HCT116 (cell line): ENCODE data around the gene ABTB2. TPM values are rescaled to one million over a fixed set of nuclear protein-coding genes. Genes with fewer than 3 reads are reported as not detected.

ENCODE experiments used
- ATAC-seq: fragments of 200-7000 bp; cut with Tn5 transposase; 2 replicates; pipeline ENCODE4 v1.9.1; 2020; ENCODE audit warnings: mild to moderate bottlenecking, moderate library complexity
- BruUV-seq: library from RNA; stranded (reverse); fragments of 400-500 nt; replicated peaks from 2 replicates; lab custom pipeline; 2021; lab: Mats Ljungman, UMichigan
- CTCF ChIA-PET: fragments of 300-600 bp; sonication (Branson Sonifier 250); formaldehyde crosslinking; loops from one replicate; lab custom pipeline; 2021; ENCODE audit warnings: antibody characterized with exemption; lab: Charles Lee
- POLR2A ChIA-PET: fragments of 300-600, 350-600 bp; sonication (Branson Sonifier 250); formaldehyde crosslinking; loops from one replicate; lab custom pipeline; 2021; ENCODE audit warnings: antibody characterized with exemption; lab: Charles Lee
- RAD21 ChIA-PET, 2 experiments: fragments of 300-600 bp; sonication (Branson Sonifier 250); formaldehyde crosslinking; loops; one replicate each; lab custom pipeline; 2023; ENCODE audit warnings: low total read pairs in 2 of 2; ENCODE audit not compliant: uncharacterized antibody in 2 of 2, unreplicated experiment in 2 of 2, low non-redundant PET in 1 of 2; lab: Charles Lee
- DNase-seq: peaks from one replicate; pipeline ENCODE4 v3.0.0-alpha.2; 2010; ENCODE audit warnings: low read depth, low spot score
- H2AFZ ChIP-seq: fragments of 200-600 bp; shearing (Covaris generic), sonication (generic); 2 replicates; pipeline ENCODE4 v1.6.1; 2017; ENCODE audit warnings: low read depth, mixed run types, mixed read lengths, antibody characterized with exemption, low read length; ENCODE audit not compliant: poor library complexity, severe bottlenecking
- H3K27ac ChIP-seq: 2 replicates; pipeline ENCODE4 v1.5.1; 2012; ENCODE audit warnings: low read depth, low read length
- H3K27me3 ChIP-seq: fragments of 200-600 bp; sonication (generic); 2 replicates; pipeline ENCODE4 v1.6.1; 2016; ENCODE audit warnings: mixed run types, low read length, mixed read lengths; ENCODE audit not compliant: insufficient read depth
- H3K36me3 ChIP-seq, 2 experiments: fragments of 200-500 bp in 1 of 2; fragments of 200-600 bp in 1 of 2; sonication (Bioruptor generic) in 1 of 2; sonication (generic) in 1 of 2; 2 replicates each; pipeline versions ENCODE4 v1.5.1 to v1.6.1; 2014 to 2016; ENCODE audit warnings: low read length in 2 of 2, inconsistent platforms in 1 of 2, mixed read lengths in 1 of 2, mixed run types in 1 of 2; ENCODE audit not compliant: insufficient read depth in 2 of 2, control insufficient read depth in 1 of 2
- H3K4me1 ChIP-seq, 2 experiments: fragments of 200-600 bp in 1 of 2; sonication (generic) in 1 of 2; 2 replicates each; pipeline versions ENCODE4 v1.5.1 to v1.6.1; 2012 to 2017; ENCODE audit warnings: low read length in 2 of 2, inconsistent platforms in 1 of 2, mild to moderate bottlenecking in 1 of 2, mixed read lengths in 1 of 2, mixed run types in 1 of 2, moderate library complexity in 1 of 2; ENCODE audit not compliant: insufficient read depth in 2 of 2, control insufficient read depth in 1 of 2
- H3K4me2 ChIP-seq: fragments of 200-600 bp; sonication (generic); 2 replicates; pipeline ENCODE4 v1.6.1; 2017; ENCODE audit warnings: mixed run types, low read length, mixed read lengths
- H3K4me3 ChIP-seq, 2 experiments: fragments of 200-600 bp in 1 of 2; sonication (generic) in 1 of 2; replicated peaks in 1 of 2; 2 replicates each; pipeline ENCODE4 v1.5.1; 2011 to 2016; ENCODE audit warnings: low read length in 2 of 2, control low read depth in 1 of 2, low read depth in 1 of 2, mild to moderate bottlenecking in 1 of 2, mixed read lengths in 1 of 2, mixed run types in 1 of 2
- H3K79me2 ChIP-seq: fragments of 200-600 bp; sonication (generic); 2 replicates; pipeline ENCODE4 v1.6.1; 2017; ENCODE audit warnings: mild to moderate bottlenecking, mixed run types, low read length, moderate library complexity, mixed read lengths; ENCODE audit not compliant: insufficient read depth
- H3K9ac ChIP-seq: fragments of 200-600 bp; sonication (generic); 2 replicates; pipeline ENCODE4 v1.6.1; 2016; ENCODE audit warnings: low read length, mixed read lengths
- H3K9me2 ChIP-seq: fragments of 200-600 bp; sonication (generic), shearing (Covaris generic); 2 replicates; pipeline ENCODE4 v1.6.1; 2017; ENCODE audit warnings: mixed run types, mild to moderate bottlenecking, moderate library complexity; ENCODE audit not compliant: insufficient read depth
- H3K9me3 ChIP-seq, 2 experiments: fragments of 200-500 bp in 1 of 2; fragments of 200-600 bp in 1 of 2; sonication (Bioruptor generic) in 1 of 2; sonication (generic) in 1 of 2; 2 replicates each; pipeline ENCODE4 v1.6.1; 2014 to 2017; ENCODE audit warnings: low read length in 2 of 2, mixed read lengths in 2 of 2, inconsistent platforms in 1 of 2, low read depth in 1 of 2, mild to moderate bottlenecking in 1 of 2, mixed run types in 1 of 2, moderate library complexity in 1 of 2; ENCODE audit not compliant: control insufficient read depth in 1 of 2, insufficient read depth in 1 of 2
- H4K20me1 ChIP-seq: fragments of 200-600 bp; sonication (generic), shearing (Covaris generic); 2 replicates; pipeline ENCODE4 v1.6.1; 2017; ENCODE audit warnings: mixed run types, mild to moderate bottlenecking, moderate library complexity; ENCODE audit not compliant: insufficient read depth
- CBX3 ChIP-seq: IDR thresholded peaks from 2 replicates; pipeline ENCODE4 v1.6.1; 2012; ENCODE audit warnings: low read depth
- CEBPB ChIP-seq: IDR thresholded peaks from 2 replicates; pipeline ENCODE4 v1.6.1; 2012; ENCODE audit warnings: low read depth
- EZH2 ChIP-seq: fragments of 200-600 bp; sonication (generic); IDR thresholded peaks from 2 replicates; pipeline ENCODE4 v1.6.1; 2017; ENCODE audit warnings: antibody characterized with exemption, mixed run types
- EZH2phosphoT487 ChIP-seq: fragments of 200-600 bp; IDR thresholded peaks from 2 replicates; pipeline ENCODE4 v1.6.1; 2018; ENCODE audit warnings: antibody characterized with exemption, borderline replicate concordance
- FOSL1 ChIP-seq: IDR thresholded peaks from 2 replicates; pipeline ENCODE4 v1.6.1; 2012; ENCODE audit warnings: low read depth
- JUND ChIP-seq: IDR thresholded peaks from 2 replicates; pipeline ENCODE4 v1.6.1; 2012
- POLR2AphosphoS5 ChIP-seq: IDR thresholded peaks from 2 replicates; pipeline ENCODE4 v1.6.1; 2011; ENCODE audit warnings: mild to moderate bottlenecking, low read depth, low read length, moderate library complexity
- SIN3A ChIP-seq: IDR thresholded peaks from 2 replicates; pipeline ENCODE4 v1.6.1; 2012; ENCODE audit warnings: low read depth
- SP1 ChIP-seq: IDR thresholded peaks from 2 replicates; pipeline ENCODE4 v1.6.1; 2012; ENCODE audit warnings: low read depth
- SRF ChIP-seq: IDR thresholded peaks from 2 replicates; pipeline ENCODE4 v1.6.1; 2012; ENCODE audit warnings: low read depth
- YY1 ChIP-seq: IDR thresholded peaks from 2 replicates; pipeline ENCODE4 v1.6.1; 2011; ENCODE audit warnings: low read length, low read depth, moderate library complexity, mild to moderate bottlenecking; ENCODE audit not compliant: insufficient replicate concordance; ENCODE audit errors: extremely low read depth
- ZFX ChIP-seq: fragments of 450-650 bp; IDR thresholded peaks from 2 replicates; pipeline ENCODE4 v1.6.1; 2017
- ZNF274 ChIP-seq: fragments of 200-500 bp; sonication (Bioruptor generic); IDR thresholded peaks from 2 replicates; pipeline ENCODE4 v1.6.1; 2014; ENCODE audit warnings: mild to moderate bottlenecking, low read depth, low read length, inconsistent platforms
- intact Hi-C: fragments of 100-400 bp; cut with micrococcal nuclease; formaldehyde crosslinking; loops from 2 replicates; pipeline ENCODE4 v1.10.0; 2022
- total RNA-seq: library from RNA; stranded (reverse); gene quantifications from one replicate; pipeline ENCODE4 v1.2.1, GENCODE V29; 2021; ENCODE audit not compliant: unreplicated experiment
- TF ChIP-seq, protein P1 (sequence below): IDR thresholded peaks from 2 replicates; pipeline ENCODE4 v1.6.1; 2011; ENCODE audit warnings: mild to moderate bottlenecking, low read length, moderate library complexity; ENCODE audit not compliant: insufficient replicate concordance; ENCODE audit errors: extremely low read depth
- TF ChIP-seq, protein P2 (sequence below): IDR thresholded peaks from 2 replicates; pipeline ENCODE4 v1.6.1; 2012

Gene ABTB2
- total RNA-seq, 1 experiment from 2014 or later: 6.8 TPM

DNA sequence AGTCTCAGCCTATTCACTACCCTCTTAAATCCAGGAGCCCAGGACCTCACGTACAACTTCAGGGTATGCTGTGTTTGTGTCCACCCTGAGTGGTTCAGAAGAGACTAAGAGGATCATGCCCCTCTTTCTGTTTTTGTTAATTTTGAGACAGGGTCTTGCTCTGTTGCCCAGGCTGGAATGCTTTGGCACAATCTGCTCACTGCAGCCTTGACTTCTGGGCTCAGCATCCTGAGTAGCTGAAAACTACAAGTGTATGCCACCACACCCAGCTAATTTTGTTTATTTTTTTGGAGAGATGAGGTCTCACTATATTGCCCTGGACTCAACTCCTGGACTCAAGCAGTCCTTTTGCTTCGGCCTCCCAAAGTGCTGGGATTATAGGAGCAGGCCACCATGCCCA lies 133.9 kb downstream of the ABTB2 start:
- intact Hi-C loops: no loop called here
- no peaks in the 10 kb centered on the region for H3K79me2 ChIP-seq
- H3K4me1 ChIP-seq: peaks cover 12 to 30% of the 10 kb centered on the region in 2 experiments; a peak in 3 of 4 replicates
- no peak for ATAC-seq
- ChIA-PET POLR2A (no interaction called here), CTCF (no interaction called here), RAD21 (no interaction called here)
- BruUV-seq: no TSS peak
- no peak overlapping the region for H3K4me3 ChIP-seq
- no peaks in the 10 kb centered on the region for H3K9me3 ChIP-seq
- H3K9ac ChIP-seq: 0 out of 2 replicates have a peak overlapping the region, but pooled peaks have one; percentile 46
- H3K4me2 ChIP-seq: peak overlapping the region; percentile 62
- no peak for DNase-seq
- H3K27ac ChIP-seq: no peak overlapping the region
- no peaks in the 10 kb centered on the region for H3K9me2 ChIP-seq
- no peaks in the 10 kb centered on the region for H3K27me3 ChIP-seq
- TF ChIP-seq ZNF274 (no peak), POLR2AphosphoS5 (no peak), ZFX (no peak), CEBPB (no peak), FOSL1 (no peak), SP1 (no peak), SIN3A (no peak), EZH2phosphoT487 (no peak), JUND (no peak), SRF (no peak), YY1 (no peak), EZH2 (no peak), CBX3 (no peak)
- TF ChIP-seq, protein P1, sequence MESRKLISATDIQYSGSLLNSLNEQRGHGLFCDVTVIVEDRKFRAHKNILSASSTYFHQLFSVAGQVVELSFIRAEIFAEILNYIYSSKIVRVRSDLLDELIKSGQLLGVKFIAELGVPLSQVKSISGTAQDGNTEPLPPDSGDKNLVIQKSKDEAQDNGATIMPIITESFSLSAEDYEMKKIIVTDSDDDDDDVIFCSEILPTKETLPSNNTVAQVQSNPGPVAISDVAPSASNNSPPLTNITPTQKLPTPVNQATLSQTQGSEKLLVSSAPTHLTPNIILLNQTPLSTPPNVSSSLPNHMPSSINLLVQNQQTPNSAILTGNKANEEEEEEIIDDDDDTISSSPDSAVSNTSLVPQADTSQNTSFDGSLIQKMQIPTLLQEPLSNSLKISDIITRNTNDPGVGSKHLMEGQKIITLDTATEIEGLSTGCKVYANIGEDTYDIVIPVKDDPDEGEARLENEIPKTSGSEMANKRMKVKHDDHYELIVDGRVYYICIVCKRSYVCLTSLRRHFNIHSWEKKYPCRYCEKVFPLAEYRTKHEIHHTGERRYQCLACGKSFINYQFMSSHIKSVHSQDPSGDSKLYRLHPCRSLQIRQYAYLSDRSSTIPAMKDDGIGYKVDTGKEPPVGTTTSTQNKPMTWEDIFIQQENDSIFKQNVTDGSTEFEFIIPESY: no peak
- TF ChIP-seq, protein P2, sequence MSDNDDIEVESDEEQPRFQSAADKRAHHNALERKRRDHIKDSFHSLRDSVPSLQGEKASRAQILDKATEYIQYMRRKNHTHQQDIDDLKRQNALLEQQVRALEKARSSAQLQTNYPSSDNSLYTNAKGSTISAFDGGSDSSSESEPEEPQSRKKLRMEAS: no peak
- H2AFZ ChIP-seq: no peak overlapping the region
- H3K36me3 ChIP-seq: no peaks in the 10 kb centered on the region
- no peaks in the 10 kb centered on the region for H4K20me1 ChIP-seq
